ENCODE data around the gene MYEF2.

DNA sequence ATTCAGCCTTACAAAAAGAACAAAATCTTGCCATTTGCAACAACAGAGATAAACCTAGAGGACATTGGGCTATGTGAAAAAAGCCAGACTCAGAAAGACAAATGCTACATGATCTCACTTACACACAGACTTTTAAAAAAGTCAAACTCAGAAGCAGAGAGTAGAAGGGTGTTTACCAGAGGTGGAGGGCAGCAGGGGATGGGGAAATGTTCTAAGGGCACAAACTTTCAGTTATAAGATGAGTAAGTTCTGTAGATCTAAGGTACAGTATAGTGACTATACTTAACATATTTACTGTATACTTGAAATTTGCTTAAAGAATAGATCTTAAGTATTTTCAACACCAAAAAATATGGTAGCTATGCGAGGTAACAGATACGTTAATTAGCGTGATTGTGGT is 3.0 kb downstream of the MYEF2 start:
- no peak for TF ChIP-seq CTCF (conservative IDR thresholded peaks at IDR 0.05; ENCODE audit: low read depth, low read length)
- no peak for TF ChIP-seq EZH2 (IDR thresholded peaks at IDR 0.05; ENCODE audit: borderline replicate concordance, low read depth, low read length, poor library complexity, severe bottlenecking)
